Fibroblast of lung (primary cell): Measurements from ENCODE around the gene TMX4. TPM values are rescaled to one million over a fixed set of nuclear protein-coding genes. Genes with fewer than 3 reads are reported as not detected.

Source experiments
- DNase-seq, 2 donors: peaks; one replicate each; pipeline versions ENCODE4 v3.0.0 to v3.0.0-alpha.2; 2010; ENCODE audit warnings: low read depth in 2 of 2
- H2AFZ ChIP-seq: 2 replicates; pipeline ENCODE4 v1.5.1; 2012; ENCODE audit warnings: low read length, control low read depth, inconsistent platforms
- H3K27ac ChIP-seq: 2 replicates; pipeline ENCODE4 v1.5.1; 2011; ENCODE audit warnings: low read length, control low read depth; ENCODE audit not compliant: insufficient read depth
- H3K27me3 ChIP-seq: 2 replicates; pipeline ENCODE4 v1.5.1; 2011; ENCODE audit warnings: mild to moderate bottlenecking, low read length; ENCODE audit not compliant: control insufficient read depth, insufficient read depth
- H3K36me3 ChIP-seq: 2 replicates; pipeline ENCODE4 v1.5.1; 2011; ENCODE audit warnings: low read length; ENCODE audit not compliant: control insufficient read depth, insufficient read depth
- H3K4me1 ChIP-seq: 2 replicates; pipeline ENCODE4 v1.5.1; 2011; ENCODE audit warnings: low read length; ENCODE audit not compliant: control insufficient read depth, insufficient read depth; ENCODE audit errors: extremely low read depth
- H3K4me2 ChIP-seq: 2 replicates; pipeline ENCODE4 v1.5.1; 2011; ENCODE audit warnings: low read length, control low read depth; ENCODE audit not compliant: insufficient read depth; ENCODE audit errors: extremely low read depth
- H3K4me3 ChIP-seq, 4 experiments: fragments of 200-600 bp in 1 of 4; sonication (generic) in 1 of 4; replicated peaks in 1 of 4; 2 replicates each; pipeline ENCODE4 v1.5.1; 2011 to 2016; ENCODE audit warnings: low read length in 4 of 4, low read depth in 3 of 4, mild to moderate bottlenecking in 3 of 4, control low read depth in 2 of 4, inconsistent platforms in 1 of 4, mixed read lengths in 1 of 4; ENCODE audit not compliant: insufficient read depth in 1 of 4; ENCODE audit errors: control extremely low read depth in 1 of 4
- H3K79me2 ChIP-seq: 2 replicates; pipeline ENCODE4 v1.5.1; 2012; ENCODE audit warnings: mild to moderate bottlenecking, low read length, inconsistent platforms; ENCODE audit not compliant: control insufficient read depth, insufficient read depth
- H3K9ac ChIP-seq: 2 replicates; pipeline ENCODE4 v1.5.1; 2011; ENCODE audit warnings: mild to moderate bottlenecking, low read length, control low read depth; ENCODE audit not compliant: insufficient read depth
- H3K9me3 ChIP-seq: 2 replicates; pipeline ENCODE4 v1.5.1; 2012; ENCODE audit warnings: low read depth, low read length; ENCODE audit not compliant: control insufficient read depth, insufficient read depth
- H4K20me1 ChIP-seq: 2 replicates; pipeline ENCODE4 v1.5.1; 2011; ENCODE audit warnings: low read length; ENCODE audit not compliant: control insufficient read depth, insufficient read depth; ENCODE audit errors: extremely low read depth
- CTCF ChIP-seq, 2 donors: IDR thresholded peaks in 1 of 2; conservative IDR thresholded peaks in 1 of 2; 1 replicate in 1 of 2; 2 replicates in 1 of 2; pipeline ENCODE4 v1.5.1; 2011 to 2012; ENCODE audit warnings: low read length in 2 of 2, control low read depth in 1 of 2, inconsistent platforms in 1 of 2, low read depth in 1 of 2, mild to moderate bottlenecking in 1 of 2
- EZH2 ChIP-seq: IDR thresholded peaks from 2 replicates; pipeline ENCODE4 v1.5.1; 2012; ENCODE audit warnings: low read length, control low read depth, mild to moderate bottlenecking; ENCODE audit errors: missing control alignments
- polyA plus RNA-seq, 2 donors: library from polyadenylated mRNA; depleted of rRNA in 1 of 2; stranded (reverse) in 1 of 2; unstranded in 1 of 2; fragments of >200 nt; gene quantifications; 2 replicates each; pipeline ENCODE4 v1.2.1, GENCODE V29; 2011 to 2012; ENCODE audit warnings: missing spikeins in 1 of 2
- total RNA-seq: library from RNA; depleted of rRNA; stranded (reverse); fragments of >200 nt; gene quantifications from 2 replicates; pipeline ENCODE4 v1.2.1, GENCODE V29; 2014

Gene TMX4
- total and polyA plus RNA-seq, 2 donors (not counting 1 experiment from before 2014, with no cell fraction given) = 20.5 to 21.2 TPM

- Histone ChIP-seq H3K27me3 (no peaks in the 10 kb centered on the region), H3K9me3 (no peaks in the 10 kb centered on the region), H4K20me1 (no peaks in the 10 kb centered on the region), H3K79me2 (no peaks in the 10 kb centered on the region), H3K36me3 (no peaks in the 10 kb centered on the region), H3K4me3 (no peak overlapping the region), H3K9ac (no peak overlapping the region), H3K27ac (no peak overlapping the region), H2AFZ (no peak overlapping the region), H3K4me2 (no peak overlapping the region), H3K4me1 (no peaks in the 10 kb centered on the region)
- no peak for DNase-seq
- TF ChIP-seq EZH2 = no peak
- no peak for TF ChIP-seq CTCF (conservative IDR thresholded peaks at IDR 0.05 in 1 of 2, IDR thresholded peaks at IDR 0.05 in 1 of 2; ENCODE audit: low read depth in 1 of 2, low read length in 2 of 2)
Measured at GRCh38 chr20:7994809-7995208, 24.8 kb downstream of the TMX4 start.

GRCh38 chr20:7993703-7994102, 25.9 kb downstream of the TMX4 start:
- Histone ChIP-seq H2AFZ (no peak overlapping the region), H3K4me3 (no peak overlapping the region), H3K27me3 (no peaks in the 10 kb centered on the region), H4K20me1 (no peaks in the 10 kb centered on the region), H3K79me2 (no peaks in the 10 kb centered on the region), H3K27ac (no peak overlapping the region), H3K36me3 (no peaks in the 10 kb centered on the region), H3K9ac (no peak overlapping the region), H3K4me2 (no peak overlapping the region), H3K4me1 (no peaks in the 10 kb centered on the region), H3K9me3 (no peaks in the 10 kb centered on the region)
- DNase-seq = no peak
- no peak for TF ChIP-seq EZH2
- TF ChIP-seq CTCF (conservative IDR thresholded peaks at IDR 0.05 in 1 of 2, IDR thresholded peaks at IDR 0.05 in 1 of 2; ENCODE audit: low read depth in 1 of 2, low read length in 2 of 2) = no peak

- no peaks in the 10 kb centered on the region for H3K9me3 ChIP-seq
- H3K9ac ChIP-seq = no peak overlapping the region
- no peak for DNase-seq
- TF ChIP-seq EZH2 (no peak), CTCF (conservative IDR thresholded peaks at IDR 0.05 in 1 of 2, IDR thresholded peaks at IDR 0.05 in 1 of 2; ENCODE audit: low read depth in 1 of 2, low read length in 2 of 2) (no peak)
- H3K4me1 ChIP-seq = no peaks in the 10 kb centered on the region
- H3K36me3 ChIP-seq = no peaks in the 10 kb centered on the region
- H3K27ac ChIP-seq = no peak overlapping the region
- H3K79me2 ChIP-seq = no peaks in the 10 kb centered on the region
- H2AFZ ChIP-seq = no peak overlapping the region
- no peak overlapping the region for H3K4me2 ChIP-seq
- no peaks in the 10 kb centered on the region for H4K20me1 ChIP-seq
- H3K4me3 ChIP-seq = no peak overlapping the region
- H3K27me3 ChIP-seq = no peaks in the 10 kb centered on the region
Measured at GRCh38 chr20:7993238-7993637, 26.3 kb downstream of the TMX4 start.
